ENCODE data around the gene LAMP1. TPM values are rescaled to one million over a fixed set of nuclear protein-coding genes. Genes with fewer than 3 reads are reported as not detected.

LAMP1 gene
- total RNA-seq, 2 experiments from 2014 or later, result 12.2 to 24.6 TPM

GRCh38 chr13:113337976-113338375 is 40.9 kb downstream of the LAMP1 start:
- Histone ChIP-seq H3K9me2 (ENCODE audit: insufficient read depth, low read length) (no peaks in the 10 kb centered on the region), H3K4me2 (ENCODE audit: low read length) (no peak overlapping the region), H3K27ac (ENCODE audit: low read depth, low read length, poor library complexity, severe bottlenecking) (no peak overlapping the region), H3K4me1 (ENCODE audit: insufficient read depth, low read length, poor library complexity, severe bottlenecking) (no peaks in the 10 kb centered on the region), H3K79me2 (ENCODE audit: insufficient read depth, low read depth, low read length) (no peaks in the 10 kb centered on the region), H3K4me3 (ENCODE audit: low read depth, low read length, poor library complexity, severe bottlenecking) (no peak overlapping the region), H3K9me3 (ENCODE audit: low read length) (no peaks in the 10 kb centered on the region), H2AFZ (ENCODE audit: low read length) (no peak overlapping the region), H4K20me1 (ENCODE audit: insufficient read depth, low read length) (no peaks in the 10 kb centered on the region), H3K36me3 (ENCODE audit: insufficient read depth, low read length) (no peaks in the 10 kb centered on the region)
- no TSS peak for BruUV-seq (replicated peaks)
- TF ChIP-seq CTCF (conservative IDR thresholded peaks at IDR 0.05; ENCODE audit: low read length) (no peak), EZH2phosphoT487 (IDR thresholded peaks at IDR 0.05; ENCODE audit: borderline replicate concordance, low read depth, low read length) (no peak)
- POLR2A ChIA-PET, result no interaction called here
- intact Hi-C loops (cut with micrococcal nuclease; ENCODE audit: unreplicated experiment), result no loop called here
- DNase-seq (ENCODE audit: low spot score), result no peak
- CTCF ChIA-PET (ENCODE audit: unreplicated experiment), result no interaction called here

GRCh38 chr13:113338451-113338850 is 41.4 kb downstream of the LAMP1 start:
- Histone ChIP-seq H3K9me3 (ENCODE audit: low read length) (no peaks in the 10 kb centered on the region), H3K4me2 (ENCODE audit: low read length) (no peak overlapping the region), H3K9me2 (ENCODE audit: insufficient read depth, low read length) (no peaks in the 10 kb centered on the region), H3K4me1 (ENCODE audit: insufficient read depth, low read length, poor library complexity, severe bottlenecking) (no peaks in the 10 kb centered on the region), H3K79me2 (ENCODE audit: insufficient read depth, low read depth, low read length) (no peaks in the 10 kb centered on the region), H3K4me3 (ENCODE audit: low read depth, low read length, poor library complexity, severe bottlenecking) (no peak overlapping the region), H2AFZ (ENCODE audit: low read length) (no peak overlapping the region), H4K20me1 (ENCODE audit: insufficient read depth, low read length) (no peaks in the 10 kb centered on the region), H3K36me3 (ENCODE audit: insufficient read depth, low read length) (no peaks in the 10 kb centered on the region), H3K27ac (ENCODE audit: low read depth, low read length, poor library complexity, severe bottlenecking) (no peak overlapping the region)
- ChIA-PET CTCF (ENCODE audit: unreplicated experiment) (no interaction called here), POLR2A (no interaction called here)
- BruUV-seq (replicated peaks), result no TSS peak
- intact Hi-C loops (cut with micrococcal nuclease; ENCODE audit: unreplicated experiment), result no loop called here
- TF ChIP-seq EZH2phosphoT487 (IDR thresholded peaks at IDR 0.05; ENCODE audit: borderline replicate concordance, low read depth, low read length) (no peak), CTCF (conservative IDR thresholded peaks at IDR 0.05; ENCODE audit: low read length) (no peak)
- no peak for DNase-seq (ENCODE audit: low spot score)

GRCh38 chr13:113342820-113343691 is 46.0 kb downstream of the LAMP1 start:
- no peak overlapping the region for H2AFZ ChIP-seq (ENCODE audit: low read length)
- H3K4me1 ChIP-seq (ENCODE audit: insufficient read depth, low read length, poor library complexity, severe bottlenecking), result no peaks in the 10 kb centered on the region
- ChIA-PET POLR2A (no interaction called here), CTCF (ENCODE audit: unreplicated experiment) (no interaction called here)
- no peak overlapping the region for H3K4me3 ChIP-seq (ENCODE audit: low read depth, low read length, poor library complexity, severe bottlenecking)
- H3K4me2 ChIP-seq (ENCODE audit: low read length), result no peak overlapping the region
- TF ChIP-seq EZH2phosphoT487 (IDR thresholded peaks at IDR 0.05; ENCODE audit: borderline replicate concordance, low read depth, low read length) (no peak), CTCF (conservative IDR thresholded peaks at IDR 0.05; ENCODE audit: low read length) (no peak)
- no peaks in the 10 kb centered on the region for H4K20me1 ChIP-seq (ENCODE audit: insufficient read depth, low read length)
- DNase-seq (ENCODE audit: low spot score), result no peak
- BruUV-seq (replicated peaks), result no TSS peak
- no peaks in the 10 kb centered on the region for H3K9me2 ChIP-seq (ENCODE audit: insufficient read depth, low read length)
- no peaks in the 10 kb centered on the region for H3K36me3 ChIP-seq (ENCODE audit: insufficient read depth, low read length)
- H3K27ac ChIP-seq (ENCODE audit: low read depth, low read length, poor library complexity, severe bottlenecking), result no peak overlapping the region
- intact Hi-C loops (cut with micrococcal nuclease; ENCODE audit: unreplicated experiment), result no loop called here
- H3K9me3 ChIP-seq (ENCODE audit: low read length), result no peaks in the 10 kb centered on the region
- H3K79me2 ChIP-seq (ENCODE audit: insufficient read depth, low read depth, low read length), result no peaks in the 10 kb centered on the region

Data from OCI-LY7 (cell line).